C4-2B (cell line): ENCODE measurements around the gene PGP.

ENCODE experiments used
- H3K27ac ChIP-seq: fragments of 450-650 bp; 2 replicates; pipeline ENCODE4 v1.5.1; 2017
- ZFX ChIP-seq: fragments of 450-650 bp; IDR thresholded peaks from 2 replicates; pipeline ENCODE4 v1.6.1; 2017
- TF ChIP-seq, protein P1 (sequence below): fragments of 450-650 bp; conservative IDR thresholded peaks from 2 replicates; pipeline ENCODE4 v1.5.1; 2017; ENCODE audit warnings: mild to moderate bottlenecking

The PGP gene

DNA sequence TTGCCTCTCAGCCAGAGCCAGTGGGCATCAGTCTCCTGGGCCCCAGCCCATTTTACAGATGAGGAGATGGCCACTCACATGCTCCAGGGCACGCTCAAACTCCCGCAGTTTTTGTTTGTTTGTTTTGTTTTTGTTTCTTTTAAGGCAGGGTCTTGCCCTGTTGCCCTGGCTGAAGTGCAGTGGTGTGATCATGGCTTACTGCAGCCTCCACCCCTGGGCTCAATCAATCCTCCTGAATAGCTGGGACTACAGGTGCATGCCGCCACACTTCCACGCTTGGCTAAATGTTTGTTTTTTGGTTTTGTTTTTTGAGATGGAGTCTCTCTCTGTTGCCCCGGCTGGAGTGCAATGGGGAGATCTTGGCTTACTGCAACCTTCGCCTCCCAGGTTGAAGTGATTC lies 12.3 kb upstream of the PGP start:
- no peak for TF ChIP-seq ZFX
- TF ChIP-seq, protein P1, sequence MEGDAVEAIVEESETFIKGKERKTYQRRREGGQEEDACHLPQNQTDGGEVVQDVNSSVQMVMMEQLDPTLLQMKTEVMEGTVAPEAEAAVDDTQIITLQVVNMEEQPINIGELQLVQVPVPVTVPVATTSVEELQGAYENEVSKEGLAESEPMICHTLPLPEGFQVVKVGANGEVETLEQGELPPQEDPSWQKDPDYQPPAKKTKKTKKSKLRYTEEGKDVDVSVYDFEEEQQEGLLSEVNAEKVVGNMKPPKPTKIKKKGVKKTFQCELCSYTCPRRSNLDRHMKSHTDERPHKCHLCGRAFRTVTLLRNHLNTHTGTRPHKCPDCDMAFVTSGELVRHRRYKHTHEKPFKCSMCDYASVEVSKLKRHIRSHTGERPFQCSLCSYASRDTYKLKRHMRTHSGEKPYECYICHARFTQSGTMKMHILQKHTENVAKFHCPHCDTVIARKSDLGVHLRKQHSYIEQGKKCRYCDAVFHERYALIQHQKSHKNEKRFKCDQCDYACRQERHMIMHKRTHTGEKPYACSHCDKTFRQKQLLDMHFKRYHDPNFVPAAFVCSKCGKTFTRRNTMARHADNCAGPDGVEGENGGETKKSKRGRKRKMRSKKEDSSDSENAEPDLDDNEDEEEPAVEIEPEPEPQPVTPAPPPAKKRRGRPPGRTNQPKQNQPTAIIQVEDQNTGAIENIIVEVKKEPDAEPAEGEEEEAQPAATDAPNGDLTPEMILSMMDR, result no peak
- peak overlapping the region; percentile 93 for H3K27ac ChIP-seq

DNA sequence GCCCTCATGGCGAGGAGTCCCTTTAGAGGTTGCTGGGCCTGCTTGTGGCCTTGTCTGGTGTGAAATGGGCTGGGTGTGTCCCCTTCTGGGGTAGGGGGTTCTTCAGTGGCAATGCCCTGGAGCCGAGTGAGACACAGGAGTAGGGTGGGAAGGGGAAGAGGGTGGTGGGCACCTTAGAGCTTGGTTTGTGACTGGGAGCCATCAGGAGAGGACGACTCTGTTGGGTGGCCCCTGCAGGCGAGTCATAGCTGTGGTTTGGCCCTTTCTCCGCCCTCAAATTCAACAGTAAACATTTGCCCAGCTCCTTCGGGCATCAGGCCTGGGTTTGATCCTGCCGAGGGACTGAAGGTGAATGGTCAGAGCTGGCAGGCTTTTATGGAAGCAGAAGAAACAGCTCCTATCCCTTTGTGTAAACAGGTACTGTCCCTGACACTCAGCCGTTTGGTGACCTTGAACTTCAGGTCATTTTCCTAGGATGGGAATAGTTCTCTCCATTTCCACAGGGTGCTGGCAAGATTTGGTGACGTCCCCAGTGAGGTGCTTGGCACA lies 11.7 kb upstream of the PGP start:
- TF ChIP-seq, protein P1, result no peak; the same call in 1 of the 2 replicates
- no peak for TF ChIP-seq ZFX
- H3K27ac ChIP-seq, result peak overlapping the region; percentile 93

DNA sequence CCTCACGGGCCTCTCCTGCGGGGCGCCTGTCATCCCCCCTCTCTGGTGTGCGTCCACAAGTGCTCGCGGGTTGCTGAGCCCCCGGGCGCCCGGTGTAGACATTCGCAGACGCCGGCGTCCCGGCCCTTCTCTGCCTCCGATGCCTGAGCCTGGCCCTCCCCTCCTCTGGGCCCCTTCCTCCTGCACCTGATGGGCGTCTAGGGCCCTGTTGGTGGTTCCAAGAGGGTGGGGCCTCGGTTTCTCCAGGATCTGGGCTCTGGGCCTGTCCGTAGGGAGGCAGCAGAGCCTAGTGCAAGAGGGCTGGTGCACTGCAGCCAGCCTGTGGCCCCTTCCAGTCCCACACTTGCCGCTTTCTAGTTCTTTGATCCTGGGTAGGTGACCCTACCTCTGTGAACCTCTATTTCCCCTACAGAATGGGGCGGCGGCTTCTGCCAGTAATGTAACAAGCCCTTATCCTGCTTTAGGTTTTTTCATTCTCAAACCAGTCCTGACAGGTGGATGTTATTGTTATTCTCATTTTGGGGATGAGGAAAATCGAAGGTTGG lies 9.4 kb upstream of the PGP start:
- peak overlapping the region; percentile 93 for H3K27ac ChIP-seq
- TF ChIP-seq ZFX, result peak; percentile 75
- TF ChIP-seq, protein P1, result no peak

DNA sequence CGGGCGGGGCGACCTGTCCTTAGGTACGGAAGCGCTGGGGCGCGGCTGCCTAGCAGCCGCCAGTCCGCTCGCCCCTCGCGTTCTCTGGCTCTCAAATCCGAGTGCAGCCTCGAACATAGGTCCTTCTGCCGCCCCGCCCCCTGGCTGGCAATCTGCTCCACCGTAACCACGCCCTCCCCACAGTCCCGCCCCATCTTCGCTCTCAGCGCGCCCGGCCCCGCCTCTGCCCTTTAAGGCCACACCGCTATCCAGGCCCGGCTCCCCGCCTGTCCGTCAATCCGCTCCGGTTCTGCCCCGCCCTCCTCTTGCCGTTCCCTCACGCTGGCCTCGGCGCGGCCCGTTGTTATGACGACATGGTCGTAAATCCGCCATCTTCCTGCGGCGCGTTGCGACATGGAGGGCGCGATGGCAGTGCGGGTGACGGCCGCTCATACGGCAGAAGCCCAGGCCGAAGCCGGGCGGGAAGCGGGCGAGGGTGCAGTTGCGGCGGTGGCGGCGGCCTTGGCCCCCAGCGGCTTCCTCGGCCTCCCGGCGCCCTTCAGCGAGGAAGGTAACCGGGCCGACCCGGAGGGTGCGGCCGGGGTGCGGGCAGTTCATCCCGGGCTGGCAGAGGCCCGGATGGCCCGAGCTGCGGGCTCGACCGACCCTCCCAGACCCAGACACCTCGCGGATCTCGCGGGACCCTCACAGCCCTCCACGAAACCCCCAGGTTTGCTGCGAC lies 8.7 kb upstream of the PGP start, which contains the start of gene E4F1:
Gene E4F1 (plus strand): TSS at position 371 of the 721 bp plus-strand sequence. CDS start 23 bp downstream, at position 394.
- H3K27ac ChIP-seq, result peak within 1 kb of the TSS; percentile 93
- peak; percentile 85 for TF ChIP-seq ZFX
- TF ChIP-seq, protein P1, result no peak

DNA sequence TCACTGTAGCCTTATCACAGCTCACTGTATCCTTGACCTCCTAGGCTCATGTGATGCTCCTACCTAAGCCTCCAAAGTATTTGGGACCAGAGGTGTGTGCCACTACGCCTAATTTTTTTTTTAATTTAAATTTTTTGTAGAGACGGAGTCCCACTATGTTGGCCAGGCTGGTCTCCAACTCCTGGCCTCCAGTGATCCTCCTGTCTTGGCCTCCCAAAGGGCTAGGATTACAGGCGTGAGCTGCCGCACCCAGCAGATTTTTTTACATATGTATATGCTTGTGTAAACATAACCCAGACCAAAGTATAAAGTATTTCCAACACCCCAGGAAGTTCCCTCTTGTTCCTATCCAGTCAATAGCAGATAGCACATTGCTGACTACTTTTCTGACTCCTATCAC lies 1.7 kb upstream of the PGP start:
- no peak for TF ChIP-seq ZFX
- TF ChIP-seq, protein P1, result no peak
- H3K27ac ChIP-seq, result peak overlapping the region; percentile 94

DNA sequence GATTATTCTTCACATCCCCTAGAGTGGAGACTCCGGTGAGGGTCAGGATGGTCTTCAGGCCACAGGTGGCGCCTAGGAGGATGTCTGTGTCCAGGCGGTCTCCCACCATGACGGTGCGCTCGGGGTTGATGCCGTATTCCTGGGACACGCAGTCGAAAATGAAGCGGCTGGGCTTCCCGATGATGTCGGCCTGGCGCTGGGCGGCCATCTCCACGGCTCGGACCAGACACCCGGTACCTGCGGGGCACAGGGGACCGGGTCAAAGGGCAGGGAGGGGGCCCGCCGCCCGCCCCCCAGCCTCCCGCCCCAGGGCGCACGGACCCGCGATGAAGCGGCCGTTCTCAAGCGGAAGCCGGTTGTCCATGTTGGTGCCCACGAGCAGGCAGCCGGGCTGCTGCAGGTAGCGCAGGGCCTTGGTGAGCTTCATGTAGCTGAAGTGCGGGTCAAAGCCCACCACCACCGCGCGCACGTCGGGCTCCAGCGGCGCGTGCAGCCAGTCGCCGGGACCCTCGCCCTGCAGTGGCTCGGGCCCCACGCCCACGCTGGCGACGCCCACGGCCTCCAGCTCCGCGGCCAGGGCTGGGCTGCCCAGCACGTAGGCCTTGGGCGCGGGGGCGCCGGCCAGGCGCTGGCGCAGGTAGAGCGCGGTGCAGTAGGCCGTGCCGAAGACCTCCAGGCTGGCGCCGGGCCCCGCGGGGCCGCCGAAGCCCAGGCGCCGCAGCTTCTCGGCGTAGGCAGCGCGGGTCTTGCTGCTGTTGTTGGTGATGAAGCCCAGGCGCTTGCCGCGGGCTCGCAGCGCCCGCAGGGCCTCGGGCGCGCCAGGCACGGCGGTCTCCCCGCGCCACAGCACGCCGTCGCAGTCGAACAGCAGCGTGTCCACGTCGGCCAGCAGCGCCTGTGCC lies 572 bp downstream of the PGP start:
- peak overlapping the region; percentile 94 for H3K27ac ChIP-seq

More for the DNA sequence above, 572 bp downstream of the PGP start:
- TF ChIP-seq ZFX, result peak; percentile 89
- TF ChIP-seq, protein P1, result no peak
